CD4-positive, alpha-beta T cell treated with Interleukin-2 at 100 ng/mL for 4 hours (primary cell): ENCODE measurements around the gene MICAL2.
"Not testable (repeated sequence)": the region's sequence is repeated elsewhere in the genome, so short reads cannot be mapped to it uniquely, and the experiment has no call there.

ENCODE experiments used
- DNase-seq: peaks from one replicate; pipeline ENCODE4 v3.0.0-alpha.2; 2020; ENCODE audit warnings: low spot score

Gene MICAL2

GRCh38 chr11:12135185-12135584, 24.8 kb downstream of the MICAL2 start:
- DNase-seq: no peak

GRCh38 chr11:12137005-12137690, 26.8 kb downstream of the MICAL2 start:
- no peak for DNase-seq

- DNase-seq: no peak
Measured at GRCh38 chr11:12137938-12138731, 27.7 kb downstream of the MICAL2 start.

- no peak for DNase-seq
Measured at GRCh38 chr11:12139144-12139881, 28.9 kb downstream of the MICAL2 start.

GRCh38 chr11:12140186-12140793, 29.9 kb downstream of the MICAL2 start:
- DNase-seq: no peak

GRCh38 chr11:12141283-12141682, 30.9 kb downstream of the MICAL2 start:
- no peak for DNase-seq

- no peak for DNase-seq
Measured at GRCh38 chr11:12142176-12142575, 31.8 kb downstream of the MICAL2 start.

- no peak for DNase-seq
Measured at GRCh38 chr11:12142909-12143308, 32.5 kb downstream of the MICAL2 start.

GRCh38 chr11:12143461-12144258, 33.3 kb downstream of the MICAL2 start:
- no peak for DNase-seq

- no peak for DNase-seq
Measured at GRCh38 chr11:12144330-12145174, 34.2 kb downstream of the MICAL2 start.

GRCh38 chr11:12146678-12147077, 36.3 kb downstream of the MICAL2 start:
- DNase-seq: not testable (repeated sequence)

GRCh38 chr11:12147827-12148226, 37.4 kb downstream of the MICAL2 start:
- DNase-seq: no peak

GRCh38 chr11:12148466-12148865, 38.1 kb downstream of the MICAL2 start:
- no peak for DNase-seq

- DNase-seq: no peak
Measured at GRCh38 chr11:12148882-12149281, 38.5 kb downstream of the MICAL2 start.

- DNase-seq: no peak
Measured at GRCh38 chr11:12149672-12150225, 39.4 kb downstream of the MICAL2 start.

- DNase-seq: no peak
Measured at GRCh38 chr11:12150831-12151382, 40.5 kb downstream of the MICAL2 start.

GRCh38 chr11:12152321-12152720, 41.9 kb downstream of the MICAL2 start:
- no peak for DNase-seq

- no peak for DNase-seq
Measured at GRCh38 chr11:12154871-12155668, 44.7 kb downstream of the MICAL2 start.

- no peak for DNase-seq
Measured at GRCh38 chr11:12155696-12156095, 45.3 kb downstream of the MICAL2 start.
